Endometrial microvascular endothelial cells (primary cell): ENCODE data around the gene USP17L29. TPM values are rescaled to one million over a fixed set of nuclear protein-coding genes. Genes with fewer than 3 reads are reported as not detected.
"Not testable (repeated sequence)": the region's sequence is repeated elsewhere in the genome, so short reads cannot be mapped to it uniquely, and the experiment has no call there.

ENCODE experiments used
- in situ Hi-C: cut with HindIII; loops from 2 replicates; pipeline ENCODE4 v1.10.0; 2017; ENCODE audit warnings: low sequenced_read_pairs, low pct_unique_long_range_greater_than_20kb; ENCODE audit errors: inconsistent ontology term
- total RNA-seq: library from RNA; depleted of rRNA; stranded (reverse); fragments of >200 nt; gene quantifications from one replicate; pipeline ENCODE4 v1.2.3, GENCODE V29; 2015; ENCODE audit errors: inconsistent ontology term

USP17L29 gene, protein sequence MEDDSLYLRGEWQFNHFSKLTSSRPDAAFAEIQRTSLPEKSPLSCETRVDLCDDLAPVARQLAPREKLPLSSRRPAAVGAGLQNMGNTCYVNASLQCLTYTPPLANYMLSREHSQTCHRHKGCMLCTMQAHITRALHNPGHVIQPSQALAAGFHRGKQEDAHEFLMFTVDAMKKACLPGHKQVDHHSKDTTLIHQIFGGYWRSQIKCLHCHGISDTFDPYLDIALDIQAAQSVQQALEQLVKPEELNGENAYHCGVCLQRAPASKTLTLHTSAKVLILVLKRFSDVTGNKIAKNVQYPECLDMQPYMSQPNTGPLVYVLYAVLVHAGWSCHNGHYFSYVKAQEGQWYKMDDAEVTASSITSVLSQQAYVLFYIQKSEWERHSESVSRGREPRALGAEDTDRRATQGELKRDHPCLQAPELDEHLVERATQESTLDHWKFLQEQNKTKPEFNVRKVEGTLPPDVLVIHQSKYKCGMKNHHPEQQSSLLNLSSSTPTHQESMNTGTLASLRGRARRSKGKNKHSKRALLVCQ
- total RNA-seq, result not detected

DNA sequence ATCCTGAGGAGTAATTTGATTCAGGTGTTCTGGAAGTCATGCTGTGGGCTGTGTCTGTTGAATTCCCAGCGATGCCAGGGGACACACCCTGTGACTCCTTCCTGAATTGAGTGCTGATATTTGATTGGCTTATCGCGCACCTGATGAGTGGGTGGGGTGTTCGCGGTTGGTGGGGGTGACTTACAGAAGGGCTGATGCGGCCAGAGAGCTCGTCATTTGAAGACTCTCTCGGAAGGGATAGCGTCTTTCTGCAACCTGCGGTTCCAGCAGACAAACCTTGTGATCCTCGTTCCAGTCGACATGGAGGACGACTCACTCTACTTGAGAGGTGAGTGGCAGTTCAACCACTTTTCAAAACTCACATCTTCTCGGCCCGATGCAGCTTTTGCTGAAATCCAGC, at the start of gene USP17L29:
TSS of gene USP17L29 (plus strand) at position 301 of the 400 bp plus-strand sequence. CDS start at position 301, 0 bp downstream.
- in situ Hi-C loops, result not testable (repeated sequence)

DNA sequence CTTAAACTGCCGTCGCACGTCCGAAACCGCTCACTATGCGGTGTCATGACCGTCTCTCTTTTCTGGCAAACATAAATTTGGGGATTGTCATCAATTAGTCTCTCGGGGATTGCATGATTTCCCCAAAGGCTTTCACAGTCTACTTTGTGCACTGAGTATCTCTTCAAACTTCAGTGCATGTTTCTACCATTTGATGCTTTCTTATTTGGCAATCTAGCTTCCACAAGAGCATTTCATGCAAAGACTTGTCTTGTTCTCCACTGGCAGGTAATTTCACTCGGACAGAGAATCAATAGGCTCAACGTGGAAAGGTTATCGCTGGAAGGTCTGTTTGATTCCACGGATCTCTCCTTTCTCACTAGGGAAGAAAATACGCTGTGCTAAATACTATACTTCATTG, 29.2 kb upstream of the USP17L29 start:
- in situ Hi-C loops, result not testable (repeated sequence)

DNA sequence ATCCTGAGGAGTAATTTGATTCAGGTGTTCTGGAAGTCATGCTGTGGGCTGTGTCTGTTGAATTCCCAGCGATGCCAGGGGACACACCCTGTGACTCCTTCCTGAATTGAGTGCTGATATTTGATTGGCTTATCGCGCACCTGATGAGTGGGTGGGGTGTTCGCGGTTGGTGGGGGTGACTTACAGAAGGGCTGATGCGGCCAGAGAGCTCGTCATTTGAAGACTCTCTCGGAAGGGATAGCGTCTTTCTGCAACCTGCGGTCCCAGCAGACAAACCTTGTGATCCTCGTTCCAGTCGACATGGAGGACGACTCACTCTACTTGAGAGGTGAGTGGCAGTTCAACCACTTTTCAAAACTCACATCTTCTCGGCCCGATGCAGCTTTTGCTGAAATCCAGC, 28.6 kb upstream of the USP17L29 start, which contains the start of gene USP17L24:
TSS of gene USP17L24 (plus strand) at position 301 of the 400 bp plus-strand sequence. CDS start at position 301, 0 bp downstream.
- in situ Hi-C loops, result not testable (repeated sequence)

DNA sequence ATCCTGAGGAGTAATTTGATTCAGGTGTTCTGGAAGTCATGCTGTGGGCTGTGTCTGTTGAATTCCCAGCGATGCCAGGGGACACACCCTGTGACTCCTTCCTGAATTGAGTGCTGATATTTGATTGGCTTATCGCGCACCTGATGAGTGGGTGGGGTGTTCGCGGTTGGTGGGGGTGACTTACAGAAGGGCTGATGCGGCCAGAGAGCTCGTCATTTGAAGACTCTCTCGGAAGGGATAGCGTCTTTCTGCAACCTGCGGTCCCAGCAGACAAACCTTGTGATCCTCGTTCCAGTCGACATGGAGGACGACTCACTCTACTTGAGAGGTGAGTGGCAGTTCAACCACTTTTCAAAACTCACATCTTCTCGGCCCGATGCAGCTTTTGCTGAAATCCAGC, 23.8 kb upstream of the USP17L29 start, which contains the start of gene USP17L25:
TSS of gene USP17L25 (plus strand) at position 301 of the 400 bp plus-strand sequence. CDS start at position 301, 0 bp downstream.
- in situ Hi-C loops, result not testable (repeated sequence)

DNA sequence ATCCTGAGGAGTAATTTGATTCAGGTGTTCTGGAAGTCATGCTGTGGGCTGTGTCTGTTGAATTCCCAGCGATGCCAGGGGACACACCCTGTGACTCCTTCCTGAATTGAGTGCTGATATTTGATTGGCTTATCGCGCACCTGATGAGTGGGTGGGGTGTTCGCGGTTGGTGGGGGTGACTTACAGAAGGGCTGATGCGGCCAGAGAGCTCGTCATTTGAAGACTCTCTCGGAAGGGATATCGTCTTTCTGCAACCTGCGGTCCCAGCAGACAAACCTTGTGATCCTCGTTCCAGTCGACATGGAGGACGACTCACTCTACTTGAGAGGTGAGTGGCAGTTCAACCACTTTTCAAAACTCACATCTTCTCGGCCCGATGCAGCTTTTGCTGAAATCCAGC, 19.1 kb upstream of the USP17L29 start, which contains the start of gene USP17L26:
TSS of gene USP17L26 (plus strand) at position 301 of the 400 bp plus-strand sequence. CDS start at position 301, 0 bp downstream.
- in situ Hi-C loops, result not testable (repeated sequence)

DNA sequence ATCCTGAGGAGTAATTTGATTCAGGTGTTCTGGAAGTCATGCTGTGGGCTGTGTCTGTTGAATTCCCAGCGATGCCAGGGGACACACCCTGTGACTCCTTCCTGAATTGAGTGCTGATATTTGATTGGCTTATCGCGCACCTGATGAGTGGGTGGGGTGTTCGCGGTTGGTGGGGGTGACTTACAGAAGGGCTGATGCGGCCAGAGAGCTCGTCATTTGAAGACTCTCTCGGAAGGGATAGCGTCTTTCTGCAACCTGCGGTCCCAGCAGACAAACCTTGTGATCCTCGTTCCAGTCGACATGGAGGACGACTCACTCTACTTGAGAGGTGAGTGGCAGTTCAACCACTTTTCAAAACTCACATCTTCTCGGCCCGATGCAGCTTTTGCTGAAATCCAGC, 14.3 kb upstream of the USP17L29 start, which contains the start of gene USP17L5:
TSS of gene USP17L5 (plus strand) at position 301 of the 400 bp plus-strand sequence. CDS start at position 301, 0 bp downstream.
- in situ Hi-C loops, result not testable (repeated sequence)

DNA sequence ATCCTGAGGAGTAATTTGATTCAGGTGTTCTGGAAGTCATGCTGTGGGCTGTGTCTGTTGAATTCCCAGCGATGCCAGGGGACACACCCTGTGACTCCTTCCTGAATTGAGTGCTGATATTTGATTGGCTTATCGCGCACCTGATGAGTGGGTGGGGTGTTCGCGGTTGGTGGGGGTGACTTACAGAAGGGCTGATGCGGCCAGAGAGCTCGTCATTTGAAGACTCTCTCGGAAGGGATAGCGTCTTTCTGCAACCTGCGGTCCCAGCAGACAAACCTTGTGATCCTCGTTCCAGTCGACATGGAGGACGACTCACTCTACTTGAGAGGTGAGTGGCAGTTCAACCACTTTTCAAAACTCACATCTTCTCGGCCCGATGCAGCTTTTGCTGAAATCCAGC, 9.6 kb upstream of the USP17L29 start, which contains the start of gene USP17L27:
TSS of gene USP17L27 (plus strand) at position 301 of the 400 bp plus-strand sequence. CDS start at position 301, 0 bp downstream.
- in situ Hi-C loops, result not testable (repeated sequence)

DNA sequence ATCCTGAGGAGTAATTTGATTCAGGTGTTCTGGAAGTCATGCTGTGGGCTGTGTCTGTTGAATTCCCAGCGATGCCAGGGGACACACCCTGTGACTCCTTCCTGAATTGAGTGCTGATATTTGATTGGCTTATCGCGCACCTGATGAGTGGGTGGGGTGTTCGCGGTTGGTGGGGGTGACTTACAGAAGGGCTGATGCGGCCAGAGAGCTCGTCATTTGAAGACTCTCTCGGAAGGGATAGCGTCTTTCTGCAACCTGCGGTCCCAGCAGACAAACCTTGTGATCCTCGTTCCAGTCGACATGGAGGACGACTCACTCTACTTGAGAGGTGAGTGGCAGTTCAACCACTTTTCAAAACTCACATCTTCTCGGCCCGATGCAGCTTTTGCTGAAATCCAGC, 4.8 kb upstream of the USP17L29 start, which contains the start of gene USP17L28:
TSS of gene USP17L28 (plus strand) at position 301 of the 400 bp plus-strand sequence. CDS start at position 301, 0 bp downstream.
- in situ Hi-C loops, result not testable (repeated sequence)

DNA sequence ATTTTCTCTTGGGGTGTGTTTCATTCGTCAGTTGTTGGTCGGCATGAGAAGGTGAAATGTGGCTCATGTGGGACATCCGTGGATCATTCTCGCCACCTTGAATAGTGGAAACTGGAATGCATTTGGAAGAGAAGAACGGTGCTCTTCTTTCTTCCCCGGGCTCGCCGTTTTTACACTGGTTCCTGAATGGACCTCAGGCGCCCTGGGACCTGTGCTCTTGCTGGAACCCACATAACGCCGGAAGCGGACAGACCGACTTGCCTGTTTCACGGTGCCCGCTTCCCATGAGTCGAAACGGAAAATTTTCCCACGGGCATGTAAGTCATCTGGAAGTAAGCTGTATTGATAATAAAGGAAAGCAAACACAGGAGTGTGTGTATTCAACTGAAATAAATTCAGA, 2.6 kb upstream of the USP17L29 start:
- in situ Hi-C loops, result not testable (repeated sequence)

DNA sequence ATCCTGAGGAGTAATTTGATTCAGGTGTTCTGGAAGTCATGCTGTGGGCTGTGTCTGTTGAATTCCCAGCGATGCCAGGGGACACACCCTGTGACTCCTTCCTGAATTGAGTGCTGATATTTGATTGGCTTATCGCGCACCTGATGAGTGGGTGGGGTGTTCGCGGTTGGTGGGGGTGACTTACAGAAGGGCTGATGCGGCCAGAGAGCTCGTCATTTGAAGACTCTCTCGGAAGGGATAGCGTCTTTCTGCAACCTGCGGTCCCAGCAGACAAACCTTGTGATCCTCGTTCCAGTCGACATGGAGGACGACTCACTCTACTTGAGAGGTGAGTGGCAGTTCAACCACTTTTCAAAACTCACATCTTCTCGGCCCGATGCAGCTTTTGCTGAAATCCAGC, 9.4 kb downstream of the USP17L29 start, which contains the start of gene USP17L30:
TSS of gene USP17L30 (plus strand) at position 301 of the 400 bp plus-strand sequence. CDS start at position 301, 0 bp downstream.
- in situ Hi-C loops, result not testable (repeated sequence)

DNA sequence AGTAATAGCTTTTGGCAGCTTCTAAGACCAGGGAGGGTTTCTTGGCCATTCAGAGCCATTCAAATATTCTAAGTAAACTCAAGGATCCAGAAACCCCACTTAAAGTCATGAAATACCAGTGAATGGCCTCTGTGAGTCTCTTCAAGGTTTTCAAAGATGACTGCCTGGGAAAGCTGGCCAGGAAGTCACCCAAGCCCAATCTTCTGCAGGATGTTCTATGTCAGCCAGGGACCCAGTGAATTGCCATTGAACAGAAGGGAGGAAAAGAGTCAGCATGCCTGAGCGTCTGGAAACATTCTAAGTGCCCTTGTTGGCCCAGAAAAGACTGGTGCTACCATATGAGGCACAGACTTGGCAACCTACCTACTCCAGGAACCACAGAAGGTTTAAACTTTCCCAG, 26.4 kb downstream of the USP17L29 start:
- in situ Hi-C loops, result not testable (repeated sequence)

DNA sequence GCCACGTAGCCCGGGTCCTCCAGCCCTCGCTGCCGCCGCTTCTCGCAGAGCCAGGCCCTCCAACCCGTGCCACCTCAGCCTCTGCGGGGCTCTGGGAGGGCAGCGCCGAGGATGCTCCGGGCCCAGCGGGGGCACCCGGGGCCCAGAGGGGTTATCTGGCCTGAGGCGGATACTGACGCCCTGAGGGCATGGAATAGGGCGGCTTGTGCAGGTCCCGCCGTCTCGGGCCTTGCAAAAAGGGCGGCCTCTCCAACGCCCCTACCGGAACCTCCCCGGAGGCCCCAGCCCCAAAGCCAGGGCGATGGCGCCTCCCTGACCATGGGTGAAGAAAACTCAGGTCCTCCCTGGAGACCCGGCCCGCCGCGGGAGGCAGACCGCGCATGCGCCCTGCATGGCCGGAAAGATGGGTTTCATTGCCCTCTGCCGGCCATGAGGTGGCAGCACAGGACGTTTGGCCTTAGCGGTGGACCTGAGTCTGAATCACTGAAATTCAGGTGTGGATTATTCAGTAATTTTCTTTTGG, 27.6 kb downstream of the USP17L29 start:
- in situ Hi-C loops, result not testable (repeated sequence)

DNA sequence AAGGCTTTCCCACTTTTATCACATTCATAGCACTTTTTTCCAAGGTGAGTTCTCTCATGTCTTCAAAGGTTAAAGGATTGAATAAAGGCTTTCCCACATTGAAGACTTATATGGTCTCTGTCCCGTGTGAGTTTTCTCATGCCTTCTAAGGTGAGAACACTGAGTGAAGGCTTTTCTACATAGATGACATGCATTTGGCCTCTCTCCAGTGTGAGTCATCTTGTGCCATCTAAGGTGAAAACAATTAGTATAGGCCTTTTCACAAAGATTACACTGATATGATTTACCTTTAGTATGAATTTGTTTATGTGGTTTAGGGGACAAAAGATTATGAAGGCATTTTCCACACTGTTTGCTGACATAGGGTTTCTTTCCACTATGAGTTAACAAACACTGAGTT, 30.7 kb downstream of the USP17L29 start:
- in situ Hi-C loops, result no loop called here

DNA sequence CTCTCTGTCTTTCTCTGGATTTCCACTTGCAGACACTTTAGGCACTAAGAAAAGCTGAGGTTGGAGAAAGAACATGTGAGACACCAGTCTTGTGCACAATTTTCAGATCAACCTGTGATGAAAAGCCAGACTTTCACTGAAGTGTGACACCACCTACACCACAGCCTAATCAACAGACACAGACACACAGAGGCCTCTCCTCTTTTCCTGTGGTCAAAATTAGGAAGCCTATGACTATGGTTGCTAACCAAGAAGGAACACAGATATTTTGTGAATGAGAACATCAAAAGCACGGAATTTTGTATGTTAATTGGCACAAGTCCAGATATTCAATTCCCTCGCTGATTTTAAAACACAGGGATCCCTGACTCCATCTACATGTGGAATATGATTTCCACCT, 35.6 kb downstream of the USP17L29 start:
- in situ Hi-C loops, result not testable (repeated sequence)

Other genes starting within 250 kb of the USP17L29 start
- not detected for gene FAM90A26, start 183.2 kb upstream of the USP17L29 start, total RNA-seq
- gene USP17L10, start 143.0 kb upstream of the USP17L29 start, total RNA-seq, result not detected
- gene USP17L11, start 138.2 kb upstream of the USP17L29 start, total RNA-seq, result not detected
- gene USP17L12, start 133.5 kb upstream of the USP17L29 start, total RNA-seq, result not detected
- not detected for gene USP17L13, start 128.7 kb upstream of the USP17L29 start, total RNA-seq
- not detected for gene USP17L15, start 119.3 kb upstream of the USP17L29 start, total RNA-seq
- not detected for gene USP17L17, start 109.8 kb upstream of the USP17L29 start, total RNA-seq
- gene USP17L18, start 105.0 kb upstream of the USP17L29 start, total RNA-seq, result not detected
- gene USP17L19, start 100.3 kb upstream of the USP17L29 start, total RNA-seq, result not detected
- gene USP17L20, start 95.5 kb upstream of the USP17L29 start, total RNA-seq, result not detected
- not detected for gene USP17L21, start 90.8 kb upstream of the USP17L29 start, total RNA-seq
- not detected for gene USP17L22, start 86.0 kb upstream of the USP17L29 start, total RNA-seq
- not detected for gene USP17L24, start 28.5 kb upstream of the USP17L29 start, total RNA-seq
- gene USP17L25, start 23.7 kb upstream of the USP17L29 start, total RNA-seq, result not detected
- not detected for gene USP17L26, start 19.0 kb upstream of the USP17L29 start, total RNA-seq
- gene USP17L5, start 14.2 kb upstream of the USP17L29 start, total RNA-seq, result not detected
- gene USP17L27, start 9.5 kb upstream of the USP17L29 start, total RNA-seq, result not detected
- not detected for gene USP17L28, start 4.7 kb upstream of the USP17L29 start, total RNA-seq
- not detected for gene USP17L30, start 9.5 kb downstream of the USP17L29 start, total RNA-seq
- not detected for gene DEFB131A, start 90.8 kb downstream of the USP17L29 start, total RNA-seq